GM12872 (cell line): ENCODE measurements around the gene TENT4B.

Source experiments
- TF ChIP-seq, protein P1 (sequence below): IDR thresholded peaks from 3 replicates; pipeline ENCODE4 v1.5.1; 2011; ENCODE audit warnings: low read depth, mild to moderate bottlenecking, low read length, moderate library complexity; ENCODE audit not compliant: insufficient read depth

Gene TENT4B

GRCh38 chr16:50172195-50172922 lies 19.3 kb downstream of the TENT4B start:
- TF ChIP-seq, protein P1, sequence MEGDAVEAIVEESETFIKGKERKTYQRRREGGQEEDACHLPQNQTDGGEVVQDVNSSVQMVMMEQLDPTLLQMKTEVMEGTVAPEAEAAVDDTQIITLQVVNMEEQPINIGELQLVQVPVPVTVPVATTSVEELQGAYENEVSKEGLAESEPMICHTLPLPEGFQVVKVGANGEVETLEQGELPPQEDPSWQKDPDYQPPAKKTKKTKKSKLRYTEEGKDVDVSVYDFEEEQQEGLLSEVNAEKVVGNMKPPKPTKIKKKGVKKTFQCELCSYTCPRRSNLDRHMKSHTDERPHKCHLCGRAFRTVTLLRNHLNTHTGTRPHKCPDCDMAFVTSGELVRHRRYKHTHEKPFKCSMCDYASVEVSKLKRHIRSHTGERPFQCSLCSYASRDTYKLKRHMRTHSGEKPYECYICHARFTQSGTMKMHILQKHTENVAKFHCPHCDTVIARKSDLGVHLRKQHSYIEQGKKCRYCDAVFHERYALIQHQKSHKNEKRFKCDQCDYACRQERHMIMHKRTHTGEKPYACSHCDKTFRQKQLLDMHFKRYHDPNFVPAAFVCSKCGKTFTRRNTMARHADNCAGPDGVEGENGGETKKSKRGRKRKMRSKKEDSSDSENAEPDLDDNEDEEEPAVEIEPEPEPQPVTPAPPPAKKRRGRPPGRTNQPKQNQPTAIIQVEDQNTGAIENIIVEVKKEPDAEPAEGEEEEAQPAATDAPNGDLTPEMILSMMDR: no peak

GRCh38 chr16:50173316-50173715 lies 20.2 kb downstream of the TENT4B start:
- TF ChIP-seq, protein P1: no peak

DNA sequence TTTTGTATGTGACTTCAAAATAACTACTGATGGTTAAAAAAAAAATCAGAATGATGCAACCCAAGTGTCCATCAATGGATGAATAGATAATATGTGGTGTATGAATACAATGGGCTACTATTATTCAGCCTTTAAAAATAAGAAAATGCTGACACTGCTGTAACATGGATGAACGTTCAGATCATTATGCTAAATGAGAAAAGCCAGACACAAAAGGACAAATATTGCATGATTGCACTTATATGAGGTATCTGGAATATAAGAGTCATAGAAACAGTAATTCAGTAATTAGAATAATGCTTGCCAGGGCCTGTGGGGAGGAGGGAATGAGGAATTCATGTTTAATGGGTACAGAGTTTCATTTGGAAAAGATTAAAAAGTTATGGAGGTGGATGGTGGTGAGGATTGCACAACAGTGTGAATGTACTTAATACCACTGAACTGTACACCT lies 25.4 kb downstream of the TENT4B start:
- TF ChIP-seq, protein P1: no peak

DNA sequence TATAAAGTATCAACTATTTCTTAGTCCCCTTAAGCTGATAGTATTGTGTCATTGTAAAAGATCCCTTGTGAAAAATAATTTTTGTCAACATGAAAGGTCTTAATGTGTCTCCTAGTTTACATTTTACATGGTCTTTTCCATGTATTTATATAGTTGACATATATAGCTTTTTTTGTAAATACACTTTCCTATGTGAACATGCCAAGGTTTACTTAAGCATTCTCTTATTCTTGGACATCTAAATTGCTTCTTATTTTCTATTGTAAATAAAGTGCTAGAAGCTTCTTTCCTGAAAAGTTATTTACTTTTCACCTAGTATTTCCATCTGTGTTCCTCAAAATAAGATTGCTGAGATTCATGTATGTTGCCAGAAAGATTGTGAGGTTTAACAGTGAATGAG lies 29.3 kb downstream of the TENT4B start:
- TF ChIP-seq, protein P1: no peak

DNA sequence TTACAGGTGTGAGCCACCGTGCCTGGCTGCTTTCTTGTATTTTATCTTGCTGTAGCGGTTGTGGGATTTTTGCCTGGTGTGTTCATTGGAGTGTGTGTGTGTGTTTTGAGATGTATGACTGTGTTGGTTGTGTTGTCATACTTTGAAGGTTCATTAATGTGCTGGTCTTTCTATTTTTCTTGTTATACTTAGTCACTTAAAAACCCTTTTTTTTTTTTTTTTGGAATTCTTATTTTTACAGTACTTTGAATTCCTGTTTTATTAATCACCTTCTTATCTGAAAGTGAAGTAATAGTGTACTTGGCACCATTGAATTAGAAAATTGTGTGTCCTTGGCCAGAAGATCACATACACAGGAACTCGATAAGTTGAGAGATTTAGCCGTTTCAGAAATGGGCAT lies 30.2 kb downstream of the TENT4B start:
- TF ChIP-seq, protein P1: no peak

- TF ChIP-seq, protein P1: no peak
These were observed 31.9 kb downstream of the TENT4B start for GRCh38 chr16:50185005-50185505.

GRCh38 chr16:50188619-50189136 lies 35.6 kb downstream of the TENT4B start:
- TF ChIP-seq, protein P1: no peak
